WTC11 (cell line): ENCODE measurements around the gene HDAC9. TPM values are rescaled to one million over a fixed set of nuclear protein-coding genes. Genes with fewer than 3 reads are reported as not detected.

Experiments used
- ATAC-seq: fragments of 200-7000 bp; cut with Tn5 transposase; 2 replicates; pipeline ENCODE4 v1.10.0; 2021; ENCODE audit warnings: mild to moderate bottlenecking, moderate library complexity
- CTCF ChIA-PET: fragments of 300-600 bp; sonication (Branson Sonifier 250); formaldehyde crosslinking; loops from one replicate; lab custom pipeline; 2021; ENCODE audit warnings: antibody characterized with exemption; lab: Charles Lee
- POLR2A ChIA-PET: fragments of 350-600 bp; sonication (Branson Sonifier 250); formaldehyde crosslinking; loops from one replicate; lab custom pipeline; 2021; ENCODE audit warnings: antibody characterized with exemption; lab: Charles Lee
- DNase-seq: peaks from one replicate; pipeline ENCODE4 v3.0.0; 2021; ENCODE audit warnings: low spot score
- H3K27ac Mint-ChIP-seq: 2 replicates; pipeline ENCODE4 v1.8.0; 2021; ENCODE audit warnings: mixed read lengths
- H3K27me3 Mint-ChIP-seq: 2 replicates; pipeline ENCODE4 v1.8.0; 2021; ENCODE audit warnings: low read depth, mild to moderate bottlenecking, moderate library complexity, mixed read lengths
- H3K36me3 Mint-ChIP-seq: 2 replicates; pipeline ENCODE4 v1.8.0; 2021; ENCODE audit warnings: mixed read lengths
- H3K4me1 Mint-ChIP-seq: 2 replicates; pipeline ENCODE4 v1.8.0; 2022; ENCODE audit warnings: mixed read lengths
- H3K4me3 Mint-ChIP-seq: 2 replicates; pipeline ENCODE4 v1.8.0; 2021; ENCODE audit warnings: mild to moderate bottlenecking, moderate library complexity, mixed read lengths
- H3K9me3 Mint-ChIP-seq: 2 replicates; pipeline ENCODE4 v1.8.0; 2021; ENCODE audit warnings: mixed read lengths
- ATF2 ChIP-seq: sonication (generic); formaldehyde crosslinking; IDR thresholded peaks from 2 replicates; pipeline ENCODE4 v1.8.1; 2022; ENCODE audit warnings: low read depth, missing genetic modification reagents, borderline replicate concordance
- EMX1 ChIP-seq: fragments of 250-450 bp; sonication (Bioruptor Pico); IDR thresholded peaks from 2 replicates; pipeline ENCODE4 v1.8.0; 2021; ENCODE audit warnings: mild to moderate bottlenecking
- GABPB1 ChIP-seq: sonication (generic); formaldehyde crosslinking; IDR thresholded peaks from 2 replicates; pipeline ENCODE4 v1.8.1; 2023; ENCODE audit warnings: mild to moderate bottlenecking, missing genetic modification reagents
- MYBL2 ChIP-seq: sonication (generic); formaldehyde crosslinking; IDR thresholded peaks from 2 replicates; pipeline ENCODE4 v1.8.1; 2023; ENCODE audit warnings: mild to moderate bottlenecking, moderate library complexity, missing genetic modification reagents
- NFATC4 ChIP-seq: fragments of 250-450 bp; sonication (Bioruptor Pico); IDR thresholded peaks from 2 replicates; pipeline ENCODE4 v1.9.0; 2021; ENCODE audit warnings: mild to moderate bottlenecking
- NFE2L1 ChIP-seq: sonication (generic); formaldehyde crosslinking; IDR thresholded peaks from 2 replicates; pipeline ENCODE4 v1.8.1; 2023; ENCODE audit warnings: missing genetic modification reagents
- NR3C1 ChIP-seq: sonication (generic); formaldehyde crosslinking; conservative IDR thresholded peaks from 2 replicates; pipeline ENCODE4 v1.8.1; 2023; ENCODE audit warnings: low read depth, mild to moderate bottlenecking, missing genetic modification reagents
- OVOL2 ChIP-seq: fragments of 250-450 bp; sonication (Bioruptor Pico); IDR thresholded peaks from 2 replicates; pipeline ENCODE4 v1.9.0; 2021; ENCODE audit warnings: mild to moderate bottlenecking, borderline replicate concordance
- RELA ChIP-seq: sonication (generic); formaldehyde crosslinking; IDR thresholded peaks from 2 replicates; pipeline ENCODE4 v1.8.1; 2022; ENCODE audit warnings: missing genetic modification reagents, mild to moderate bottlenecking, borderline replicate concordance
- SMAD3 ChIP-seq: sonication (generic); formaldehyde crosslinking; IDR thresholded peaks from 2 replicates; pipeline ENCODE4 v1.8.0; 2022; ENCODE audit warnings: missing genetic modification reagents, mild to moderate bottlenecking, borderline replicate concordance
- SOX15 ChIP-seq: fragments of 250-450 bp; sonication (Bioruptor Pico); IDR thresholded peaks from 2 replicates; pipeline ENCODE4 v1.9.0; 2021; ENCODE audit warnings: mild to moderate bottlenecking
- TCF7 ChIP-seq: sonication (generic); formaldehyde crosslinking; IDR thresholded peaks from 2 replicates; pipeline ENCODE4 v1.8.0; 2022; ENCODE audit warnings: mild to moderate bottlenecking, low read depth, missing genetic modification reagents, moderate library complexity
- ZNF317 ChIP-seq: sonication (generic); formaldehyde crosslinking; IDR thresholded peaks from 2 replicates; pipeline ENCODE4 v1.8.1; 2023; ENCODE audit warnings: low read depth, mild to moderate bottlenecking, moderate library complexity, missing genetic modification reagents, borderline replicate concordance
- ZNF423 ChIP-seq: fragments of 250-450 bp; sonication (Bioruptor Pico); IDR thresholded peaks from 2 replicates; pipeline ENCODE4 v2.1.2; 2022; ENCODE audit warnings: mild to moderate bottlenecking, moderate library complexity
- ZSCAN18 ChIP-seq: fragments of 250-450 bp; sonication (Bioruptor Pico); IDR thresholded peaks from 2 replicates; pipeline ENCODE4 v2.1.2; 2022; ENCODE audit warnings: mild to moderate bottlenecking, moderate library complexity
- total RNA-seq: library from RNA; stranded (reverse); gene quantifications from 3 replicates; pipeline ENCODE4 v1.2.3, GENCODE V29; 2021
- TF ChIP-seq, protein P1 (sequence below): sonication (generic); formaldehyde crosslinking; IDR thresholded peaks from 2 replicates; pipeline ENCODE4 v1.8.1; 2023; ENCODE audit warnings: mild to moderate bottlenecking, moderate library complexity, missing genetic modification reagents
- TF ChIP-seq, protein P2 (sequence below): sonication (generic); formaldehyde crosslinking; IDR thresholded peaks from 2 replicates; pipeline ENCODE4 v1.8.0; 2022; ENCODE audit warnings: mild to moderate bottlenecking, missing genetic modification reagents
- TF ChIP-seq, protein P3 (sequence below): sonication (generic); formaldehyde crosslinking; IDR thresholded peaks from 2 replicates; pipeline ENCODE4 v1.8.0; 2022; ENCODE audit warnings: missing genetic modification reagents
- TF ChIP-seq, protein P4 (sequence below): fragments of 250-450 bp; sonication (Bioruptor Pico); IDR thresholded peaks from 2 replicates; pipeline ENCODE4 v1.9.0; 2021; ENCODE audit warnings: moderate library complexity, mild to moderate bottlenecking, inconsistent platforms, borderline replicate concordance
- TF ChIP-seq, protein P5 (sequence below): sonication (generic); formaldehyde crosslinking; IDR thresholded peaks from 2 replicates; pipeline ENCODE4 v1.8.0; 2022; ENCODE audit warnings: mild to moderate bottlenecking, missing genetic modification reagents
- TF ChIP-seq, protein P6 (sequence below): fragments of 250-450 bp; sonication (Bioruptor Pico); IDR thresholded peaks from 2 replicates; pipeline ENCODE4 v1.9.0; 2021; ENCODE audit warnings: mild to moderate bottlenecking

The HDAC9 gene
- total RNA-seq, 1 experiment from 2014 or later, result 18.8 TPM

DNA sequence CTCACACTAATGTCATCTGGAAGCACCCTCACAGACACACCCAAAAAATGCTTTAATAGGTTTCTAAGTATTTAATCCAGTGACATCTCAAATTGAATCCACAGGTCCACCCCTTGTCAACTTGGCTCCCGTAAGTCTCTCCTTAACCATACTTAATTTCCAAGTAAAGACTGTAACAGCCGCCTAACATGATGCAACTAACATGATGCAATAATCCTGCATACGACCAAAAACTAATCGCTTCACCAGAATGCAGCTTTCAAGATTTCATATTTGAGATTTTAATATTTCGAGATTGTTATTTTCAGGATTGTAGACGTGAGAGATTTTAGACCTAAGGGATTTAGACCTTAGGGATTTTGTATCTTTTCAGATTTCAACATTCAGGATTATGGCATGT is 3.7 kb upstream of the HDAC9 start:
- no peaks in the 10 kb centered on the region for H3K36me3 Mint-ChIP-seq
- POLR2A ChIA-PET, result no interaction called here
- CTCF ChIA-PET, result no interaction called here
- H3K27ac Mint-ChIP-seq, result peak overlapping the region; percentile 47
- DNase-seq, result no peak
- no peaks in the 10 kb centered on the region for H3K9me3 Mint-ChIP-seq
- ATAC-seq, result no peak
- TF ChIP-seq, protein P1, sequence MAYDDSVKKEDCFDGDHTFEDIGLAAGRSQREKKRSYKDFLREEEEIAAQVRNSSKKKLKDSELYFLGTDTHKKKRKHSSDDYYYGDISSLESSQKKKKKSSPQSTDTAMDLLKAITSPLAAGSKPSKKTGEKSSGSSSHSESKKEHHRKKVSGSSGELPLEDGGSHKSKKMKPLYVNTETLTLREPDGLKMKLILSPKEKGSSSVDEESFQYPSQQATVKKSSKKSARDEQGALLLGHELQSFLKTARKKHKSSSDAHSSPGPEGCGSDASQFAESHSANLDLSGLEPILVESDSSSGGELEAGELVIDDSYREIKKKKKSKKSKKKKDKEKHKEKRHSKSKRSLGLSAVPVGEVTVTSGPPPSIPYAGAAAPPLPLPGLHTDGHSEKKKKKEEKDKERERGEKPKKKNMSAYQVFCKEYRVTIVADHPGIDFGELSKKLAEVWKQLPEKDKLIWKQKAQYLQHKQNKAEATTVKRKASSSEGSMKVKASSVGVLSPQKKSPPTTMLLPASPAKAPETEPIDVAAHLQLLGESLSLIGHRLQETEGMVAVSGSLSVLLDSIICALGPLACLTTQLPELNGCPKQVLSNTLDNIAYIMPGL (CRISPR knock-in tag), result no peak
- peak; percentile 89 for TF ChIP-seq GABPB1 (CRISPR knock-in tag)
- TF ChIP-seq ZSCAN18 (CRISPR knock-in tag), result no peak
- H3K4me1 Mint-ChIP-seq, result peaks cover 38% of the 10 kb centered on the region
- H3K27me3 Mint-ChIP-seq, result no peaks in the 10 kb centered on the region
- no peak overlapping the region for H3K4me3 Mint-ChIP-seq

DNA sequence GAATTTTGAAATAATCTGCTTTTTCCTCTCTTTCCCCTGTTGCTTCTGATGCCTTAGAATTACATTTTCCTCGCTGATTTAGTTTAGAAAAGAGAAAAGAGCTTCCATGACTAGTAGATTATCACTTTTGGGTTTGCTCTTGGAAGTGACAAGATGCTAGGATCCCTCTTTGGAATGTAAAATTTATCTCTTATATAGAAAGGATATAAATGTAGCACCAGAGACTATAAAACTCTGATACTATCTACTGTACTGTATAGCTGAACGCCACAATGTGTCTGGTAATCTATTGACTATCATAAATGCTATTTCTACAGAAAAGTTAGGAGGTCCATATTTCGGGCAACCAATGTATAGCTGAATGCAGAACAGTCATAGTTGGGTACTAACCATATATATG is 1.1 kb upstream of the HDAC9 start:
- no peak for ATAC-seq
- no peak overlapping the region for H3K4me3 Mint-ChIP-seq
- no peaks in the 10 kb centered on the region for H3K27me3 Mint-ChIP-seq
- no peaks in the 10 kb centered on the region for H3K9me3 Mint-ChIP-seq
- peaks cover 58% of the 10 kb centered on the region for H3K4me1 Mint-ChIP-seq
- DNase-seq, result no peak
- POLR2A ChIA-PET, result no interaction called here
- no peak for TF ChIP-seq RELA
- no peak for TF ChIP-seq NR3C1 (CRISPR knock-in tag)
- TF ChIP-seq SMAD3 (CRISPR knock-in tag), result no peak
- TF ChIP-seq, protein P2, sequence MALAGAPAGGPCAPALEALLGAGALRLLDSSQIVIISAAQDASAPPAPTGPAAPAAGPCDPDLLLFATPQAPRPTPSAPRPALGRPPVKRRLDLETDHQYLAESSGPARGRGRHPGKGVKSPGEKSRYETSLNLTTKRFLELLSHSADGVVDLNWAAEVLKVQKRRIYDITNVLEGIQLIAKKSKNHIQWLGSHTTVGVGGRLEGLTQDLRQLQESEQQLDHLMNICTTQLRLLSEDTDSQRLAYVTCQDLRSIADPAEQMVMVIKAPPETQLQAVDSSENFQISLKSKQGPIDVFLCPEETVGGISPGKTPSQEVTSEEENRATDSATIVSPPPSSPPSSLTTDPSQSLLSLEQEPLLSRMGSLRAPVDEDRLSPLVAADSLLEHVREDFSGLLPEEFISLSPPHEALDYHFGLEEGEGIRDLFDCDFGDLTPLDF (CRISPR knock-in tag), result no peak
- TF ChIP-seq, protein P3, sequence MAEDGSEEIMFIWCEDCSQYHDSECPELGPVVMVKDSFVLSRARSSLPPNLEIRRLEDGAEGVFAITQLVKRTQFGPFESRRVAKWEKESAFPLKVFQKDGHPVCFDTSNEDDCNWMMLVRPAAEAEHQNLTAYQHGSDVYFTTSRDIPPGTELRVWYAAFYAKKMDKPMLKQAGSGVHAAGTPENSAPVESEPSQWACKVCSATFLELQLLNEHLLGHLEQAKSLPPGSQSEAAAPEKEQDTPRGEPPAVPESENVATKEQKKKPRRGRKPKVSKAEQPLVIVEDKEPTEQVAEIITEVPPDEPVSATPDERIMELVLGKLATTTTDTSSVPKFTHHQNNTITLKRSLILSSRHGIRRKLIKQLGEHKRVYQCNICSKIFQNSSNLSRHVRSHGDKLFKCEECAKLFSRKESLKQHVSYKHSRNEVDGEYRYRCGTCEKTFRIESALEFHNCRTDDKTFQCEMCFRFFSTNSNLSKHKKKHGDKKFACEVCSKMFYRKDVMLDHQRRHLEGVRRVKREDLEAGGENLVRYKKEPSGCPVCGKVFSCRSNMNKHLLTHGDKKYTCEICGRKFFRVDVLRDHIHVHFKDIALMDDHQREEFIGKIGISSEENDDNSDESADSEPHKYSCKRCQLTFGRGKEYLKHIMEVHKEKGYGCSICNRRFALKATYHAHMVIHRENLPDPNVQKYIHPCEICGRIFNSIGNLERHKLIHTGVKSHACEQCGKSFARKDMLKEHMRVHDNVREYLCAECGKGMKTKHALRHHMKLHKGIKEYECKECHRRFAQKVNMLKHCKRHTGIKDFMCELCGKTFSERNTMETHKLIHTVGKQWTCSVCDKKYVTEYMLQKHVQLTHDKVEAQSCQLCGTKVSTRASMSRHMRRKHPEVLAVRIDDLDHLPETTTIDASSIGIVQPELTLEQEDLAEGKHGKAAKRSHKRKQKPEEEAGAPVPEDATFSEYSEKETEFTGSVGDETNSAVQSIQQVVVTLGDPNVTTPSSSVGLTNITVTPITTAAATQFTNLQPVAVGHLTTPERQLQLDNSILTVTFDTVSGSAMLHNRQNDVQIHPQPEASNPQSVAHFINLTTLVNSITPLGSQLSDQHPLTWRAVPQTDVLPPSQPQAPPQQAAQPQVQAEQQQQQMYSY, result no peak
- TF ChIP-seq TCF7 (CRISPR knock-in tag), result no peak
- no peak for TF ChIP-seq SOX15 (CRISPR knock-in tag)
- TF ChIP-seq ZNF317 (CRISPR knock-in tag), result no peak
- no peak for TF ChIP-seq OVOL2
- TF ChIP-seq, protein P4, sequence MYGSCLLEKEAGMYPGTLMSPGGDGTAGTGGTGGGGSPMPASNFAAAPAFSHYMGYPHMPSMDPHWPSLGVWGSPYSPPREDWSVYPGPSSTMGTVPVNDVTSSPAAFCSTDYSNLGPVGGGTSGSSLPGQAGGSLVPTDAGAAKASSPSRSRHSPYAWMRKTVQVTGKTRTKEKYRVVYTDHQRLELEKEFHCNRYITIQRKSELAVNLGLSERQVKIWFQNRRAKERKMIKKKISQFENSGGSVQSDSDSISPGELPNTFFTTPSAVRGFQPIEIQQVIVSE (CRISPR knock-in tag), result no peak
- TF ChIP-seq, protein P5, sequence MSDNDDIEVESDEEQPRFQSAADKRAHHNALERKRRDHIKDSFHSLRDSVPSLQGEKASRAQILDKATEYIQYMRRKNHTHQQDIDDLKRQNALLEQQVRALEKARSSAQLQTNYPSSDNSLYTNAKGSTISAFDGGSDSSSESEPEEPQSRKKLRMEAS (CRISPR knock-in tag), result no peak
- TF ChIP-seq NFATC4 (CRISPR knock-in tag), result no peak
- TF ChIP-seq EMX1, result no peak
- no peak for TF ChIP-seq ATF2
- TF ChIP-seq ZNF423 (CRISPR knock-in tag), result no peak
- TF ChIP-seq, protein P6, sequence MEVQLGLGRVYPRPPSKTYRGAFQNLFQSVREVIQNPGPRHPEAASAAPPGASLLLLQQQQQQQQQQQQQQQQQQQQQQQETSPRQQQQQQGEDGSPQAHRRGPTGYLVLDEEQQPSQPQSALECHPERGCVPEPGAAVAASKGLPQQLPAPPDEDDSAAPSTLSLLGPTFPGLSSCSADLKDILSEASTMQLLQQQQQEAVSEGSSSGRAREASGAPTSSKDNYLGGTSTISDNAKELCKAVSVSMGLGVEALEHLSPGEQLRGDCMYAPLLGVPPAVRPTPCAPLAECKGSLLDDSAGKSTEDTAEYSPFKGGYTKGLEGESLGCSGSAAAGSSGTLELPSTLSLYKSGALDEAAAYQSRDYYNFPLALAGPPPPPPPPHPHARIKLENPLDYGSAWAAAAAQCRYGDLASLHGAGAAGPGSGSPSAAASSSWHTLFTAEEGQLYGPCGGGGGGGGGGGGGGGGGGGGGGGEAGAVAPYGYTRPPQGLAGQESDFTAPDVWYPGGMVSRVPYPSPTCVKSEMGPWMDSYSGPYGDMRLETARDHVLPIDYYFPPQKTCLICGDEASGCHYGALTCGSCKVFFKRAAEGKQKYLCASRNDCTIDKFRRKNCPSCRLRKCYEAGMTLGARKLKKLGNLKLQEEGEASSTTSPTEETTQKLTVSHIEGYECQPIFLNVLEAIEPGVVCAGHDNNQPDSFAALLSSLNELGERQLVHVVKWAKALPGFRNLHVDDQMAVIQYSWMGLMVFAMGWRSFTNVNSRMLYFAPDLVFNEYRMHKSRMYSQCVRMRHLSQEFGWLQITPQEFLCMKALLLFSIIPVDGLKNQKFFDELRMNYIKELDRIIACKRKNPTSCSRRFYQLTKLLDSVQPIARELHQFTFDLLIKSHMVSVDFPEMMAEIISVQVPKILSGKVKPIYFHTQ, result no peak
- TF ChIP-seq NFE2L1 (CRISPR knock-in tag), result no peak
- TF ChIP-seq MYBL2 (CRISPR knock-in tag), result no peak
- TF ChIP-seq, all 79 proteins: peak for 0
- Mint-ChIP-seq H3K36me3 (no peaks in the 10 kb centered on the region), H3K27ac (no peak overlapping the region)
- CTCF ChIA-PET, result interaction anchor here (1.0 kb wide), 1 partner anchor 77 kb away, joined by 4 read pairs; no protein-coding TSS in a partner anchor
